Suprapubic skin (tissue), 4 donors: ENCODE results near the gene SMIM21.

ENCODE experiments used
- EP300 ChIP-seq: sonication (generic); formaldehyde crosslinking; IDR thresholded peaks from one replicate; pipeline ENCODE4 v1.6.1; 2017; ENCODE audit warnings: antibody characterized with exemption
- POLR2A ChIP-seq, 2 donors: fragments of 450-650 bp; IDR thresholded peaks; one replicate each; pipeline ENCODE4 v1.6.1; 2017; ENCODE audit warnings: antibody characterized with exemption in 2 of 2, mild to moderate bottlenecking in 2 of 2, moderate library complexity in 2 of 2
- POLR2AphosphoS5 ChIP-seq, 3 donors: sonication (generic); formaldehyde crosslinking; IDR thresholded peaks; one replicate each; pipeline ENCODE4 v1.6.1; 2017; ENCODE audit warnings: antibody characterized with exemption in 3 of 3
- TF ChIP-seq, protein P1 (sequence below), 2 donors: fragments of 200-600 bp in 1 of 2; fragments of 450-650 bp in 1 of 2; sonication (generic) in 1 of 2; IDR thresholded peaks; one replicate each; pipeline ENCODE4 v1.5.1; 2016 to 2019; ENCODE audit warnings: antibody characterized with exemption in 2 of 2, mild to moderate bottlenecking in 1 of 2, moderate library complexity in 1 of 2

DNA sequence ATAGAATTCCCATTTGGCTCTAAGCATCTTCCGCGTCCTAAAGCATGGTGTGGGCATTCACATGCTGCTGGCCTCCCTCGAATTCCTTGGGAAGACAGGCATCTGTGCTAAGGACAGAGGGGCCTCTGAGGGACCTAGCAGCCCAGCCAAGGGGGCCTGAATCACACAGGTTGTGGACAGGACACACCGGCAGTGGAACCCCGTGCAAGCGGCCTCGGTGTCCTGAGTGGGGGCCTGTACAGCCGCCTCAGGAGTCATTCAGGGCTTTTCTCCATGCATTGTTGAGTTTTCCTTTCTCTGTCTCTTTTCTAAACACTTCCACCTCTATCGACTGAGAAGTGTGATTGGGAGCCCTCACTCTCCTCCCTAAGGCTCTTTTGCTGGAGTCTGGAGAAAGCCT, 44.3 kb upstream of the SMIM21 start:
- no peak for TF ChIP-seq POLR2A (IDR thresholded peaks at IDR 0.05)
- TF ChIP-seq, protein P1, sequence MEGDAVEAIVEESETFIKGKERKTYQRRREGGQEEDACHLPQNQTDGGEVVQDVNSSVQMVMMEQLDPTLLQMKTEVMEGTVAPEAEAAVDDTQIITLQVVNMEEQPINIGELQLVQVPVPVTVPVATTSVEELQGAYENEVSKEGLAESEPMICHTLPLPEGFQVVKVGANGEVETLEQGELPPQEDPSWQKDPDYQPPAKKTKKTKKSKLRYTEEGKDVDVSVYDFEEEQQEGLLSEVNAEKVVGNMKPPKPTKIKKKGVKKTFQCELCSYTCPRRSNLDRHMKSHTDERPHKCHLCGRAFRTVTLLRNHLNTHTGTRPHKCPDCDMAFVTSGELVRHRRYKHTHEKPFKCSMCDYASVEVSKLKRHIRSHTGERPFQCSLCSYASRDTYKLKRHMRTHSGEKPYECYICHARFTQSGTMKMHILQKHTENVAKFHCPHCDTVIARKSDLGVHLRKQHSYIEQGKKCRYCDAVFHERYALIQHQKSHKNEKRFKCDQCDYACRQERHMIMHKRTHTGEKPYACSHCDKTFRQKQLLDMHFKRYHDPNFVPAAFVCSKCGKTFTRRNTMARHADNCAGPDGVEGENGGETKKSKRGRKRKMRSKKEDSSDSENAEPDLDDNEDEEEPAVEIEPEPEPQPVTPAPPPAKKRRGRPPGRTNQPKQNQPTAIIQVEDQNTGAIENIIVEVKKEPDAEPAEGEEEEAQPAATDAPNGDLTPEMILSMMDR (IDR thresholded peaks at IDR 0.05): no peak
- no peak for TF ChIP-seq EP300
- no peak for TF ChIP-seq POLR2AphosphoS5 (IDR thresholded peaks at IDR 0.05)
